IPS-20b (cell line): Measurements from ENCODE around the gene REV3L.
"Not testable (repeated sequence)": the region's sequence is repeated elsewhere in the genome, so short reads cannot be mapped to it uniquely, and the experiment has no call there.

ENCODE experiments used
- H3K27ac ChIP-seq: one replicate; pipeline ENCODE4 v1.5.1; 2013; ENCODE audit warnings: low read length
- H3K27me3 ChIP-seq: 2 replicates; pipeline ENCODE4 v1.6.1; 2013; ENCODE audit warnings: mild to moderate bottlenecking, low read length, inconsistent platforms; ENCODE audit not compliant: insufficient read depth
- H3K36me3 ChIP-seq: 2 replicates; pipeline ENCODE4 v1.6.1; 2013; ENCODE audit warnings: low read depth, mild to moderate bottlenecking, inconsistent platforms, low read length, moderate library complexity; ENCODE audit not compliant: insufficient read depth
- H3K4me1 ChIP-seq: 2 replicates; pipeline ENCODE4 v1.6.1; 2013; ENCODE audit warnings: mild to moderate bottlenecking, control low read depth, inconsistent platforms, low read length, moderate library complexity; ENCODE audit not compliant: insufficient read depth
- H3K4me3 ChIP-seq: 2 replicates; pipeline ENCODE4 v1.5.1; 2013; ENCODE audit warnings: mild to moderate bottlenecking, low read length, inconsistent platforms
- H3K9ac ChIP-seq: 2 replicates; pipeline ENCODE4 v1.6.1; 2013; ENCODE audit warnings: low read depth, mild to moderate bottlenecking, inconsistent platforms, low read length, moderate library complexity
- H3K9me3 ChIP-seq: 2 replicates; pipeline ENCODE4 v1.6.1; 2013; ENCODE audit warnings: mild to moderate bottlenecking, low read depth, low read length, inconsistent platforms; ENCODE audit not compliant: insufficient read depth

Gene REV3L

DNA sequence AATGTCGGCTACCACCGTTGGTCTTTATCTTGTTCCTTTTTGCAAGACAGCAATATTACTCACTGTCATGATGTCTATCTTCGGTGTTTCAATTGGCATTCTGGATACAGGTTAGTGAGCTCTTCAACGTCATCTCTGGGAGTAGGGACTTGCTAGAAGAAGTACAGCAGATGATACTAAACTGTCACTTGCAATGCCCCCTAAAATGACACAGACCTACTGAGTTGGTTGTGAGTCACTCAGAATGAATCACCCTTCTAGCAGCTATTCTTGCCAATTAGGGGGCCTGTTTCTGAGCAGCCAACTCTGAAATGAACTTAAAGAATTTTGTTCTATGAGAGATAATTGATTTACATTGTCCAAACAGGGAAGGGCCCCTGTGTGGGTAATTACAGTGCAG lies 219.2 kb downstream of the REV3L start:
- H3K27ac ChIP-seq: no peak overlapping the region
- no peaks in the 10 kb centered on the region for H3K4me1 ChIP-seq
- H3K9me3 ChIP-seq: no peaks in the 10 kb centered on the region
- no peak overlapping the region for H3K9ac ChIP-seq
- H3K4me3 ChIP-seq: no peak overlapping the region
- no peaks in the 10 kb centered on the region for H3K27me3 ChIP-seq
- peaks cover 35% of the 10 kb centered on the region for H3K36me3 ChIP-seq

DNA sequence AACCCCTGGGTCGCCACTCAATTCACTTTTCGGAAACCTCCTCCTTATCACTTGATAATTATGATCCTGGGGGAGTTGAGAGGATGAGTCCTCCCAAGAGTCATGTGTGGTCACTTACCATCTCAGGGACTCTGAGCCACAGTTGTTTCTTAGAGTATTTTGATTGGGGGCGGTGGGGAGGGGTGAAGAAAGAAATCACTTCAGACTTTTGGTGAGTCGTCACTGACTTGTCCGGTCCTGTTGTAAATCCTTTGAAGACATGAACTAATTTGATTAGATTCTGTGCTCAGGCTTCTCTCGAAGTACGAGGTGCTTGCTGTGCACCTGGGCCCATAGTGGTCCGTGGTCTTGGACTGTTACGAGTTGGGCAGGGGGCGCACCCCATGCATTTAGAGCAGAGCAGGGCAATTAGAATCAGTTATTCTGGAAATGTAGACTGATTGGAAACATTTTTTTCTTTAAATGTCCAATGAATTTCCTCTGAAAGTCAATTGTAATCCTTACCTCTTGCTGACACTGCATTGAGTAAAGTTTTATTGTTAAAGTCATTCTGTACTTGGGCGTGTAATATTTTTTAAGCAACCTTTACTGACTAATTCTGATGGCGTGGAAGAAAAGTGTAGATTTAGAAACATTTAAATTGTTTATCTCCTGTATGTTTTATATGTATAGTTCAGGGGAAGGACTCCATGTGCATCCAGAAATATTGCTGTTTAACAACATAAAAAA lies 222.3 kb downstream of the REV3L start:
- Histone ChIP-seq H3K36me3 (peaks cover 10% of the 10 kb centered on the region), H3K9ac (no peak overlapping the region), H3K4me3 (no peak overlapping the region), H3K27ac (no peak overlapping the region), H3K27me3 (no peaks in the 10 kb centered on the region), H3K4me1 (peaks cover 10% of the 10 kb centered on the region), H3K9me3 (no peaks in the 10 kb centered on the region)

DNA sequence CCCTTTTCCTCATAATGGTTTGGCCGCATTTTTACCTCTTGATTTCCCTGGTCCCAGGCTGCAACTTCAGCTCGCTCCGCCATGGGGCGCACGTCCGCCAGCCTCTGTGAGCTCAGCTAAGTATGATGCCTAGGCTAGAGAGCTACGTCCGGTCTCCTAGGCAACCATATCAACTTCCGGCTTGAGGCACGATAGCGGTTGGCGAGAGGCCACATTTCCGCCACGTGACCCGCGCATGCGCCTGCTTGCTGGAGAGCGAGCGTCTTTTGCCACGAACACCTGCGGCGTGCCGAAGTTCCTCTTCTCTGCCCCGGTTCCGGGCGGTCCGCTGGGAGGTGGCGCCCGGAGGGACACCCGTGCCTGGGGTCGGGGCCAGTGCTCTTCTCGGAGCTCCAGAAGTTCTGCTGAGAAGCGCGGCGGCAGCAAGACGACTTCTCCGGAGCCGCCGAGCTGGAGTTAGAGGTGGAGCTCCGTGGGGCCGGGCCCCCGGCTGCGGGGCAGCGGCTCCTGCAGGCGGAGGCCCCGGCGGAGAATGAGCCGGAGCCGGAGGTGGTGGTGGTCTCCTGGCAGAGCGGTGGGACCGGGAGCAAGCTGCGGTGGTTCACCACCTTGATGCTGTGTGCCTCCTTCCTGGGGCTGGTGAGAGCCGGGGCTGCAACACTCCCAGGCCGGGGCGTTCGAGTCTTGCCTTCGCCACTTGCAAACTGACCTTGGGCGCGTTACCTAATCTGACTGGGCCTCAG lies 223.8 kb downstream of the REV3L start:
- Histone ChIP-seq H3K9ac (peak overlapping the region; percentile 59; the same call in 1 of the 2 replicates), H3K36me3 (peaks cover 7% of the 10 kb centered on the region; the same call in 1 of the 2 replicates), H3K9me3 (no peaks in the 10 kb centered on the region), H3K27ac (no peak overlapping the region), H3K4me1 (peaks cover 15% of the 10 kb centered on the region), H3K27me3 (no peaks in the 10 kb centered on the region), H3K4me3 (peak overlapping the region; percentile 83)

DNA sequence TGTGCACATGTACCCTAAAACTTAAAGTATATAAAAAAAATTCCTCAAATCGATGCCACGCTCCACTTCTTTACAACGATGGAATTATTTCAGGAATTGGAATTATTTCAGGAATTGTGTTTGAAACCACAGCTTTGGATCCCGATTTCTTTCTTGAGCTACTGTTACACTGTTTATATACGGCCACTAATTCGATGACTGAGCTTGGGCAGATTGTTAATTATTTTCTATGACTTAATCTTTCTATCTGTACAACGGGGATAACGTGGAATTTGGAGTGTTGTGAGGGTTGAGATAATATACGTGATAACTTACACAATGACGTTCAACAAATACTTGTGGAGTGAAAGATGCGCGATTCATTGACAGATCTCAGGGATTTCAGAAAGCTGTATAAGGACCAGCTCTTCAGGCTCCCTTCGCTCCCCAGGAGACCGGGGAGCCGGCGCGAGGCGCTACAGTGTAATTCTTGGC lies 224.4 kb downstream of the REV3L start:
- H3K9ac ChIP-seq: no peak overlapping the region
- H3K9me3 ChIP-seq: no peaks in the 10 kb centered on the region
- peaks cover 21% of the 10 kb centered on the region for H3K4me1 ChIP-seq
- H3K27ac ChIP-seq: no peak overlapping the region
- peaks cover 1% of the 10 kb centered on the region; the same call in 1 of the 2 replicates for H3K27me3 ChIP-seq
- H3K36me3 ChIP-seq: peaks cover under 1% of the 10 kb centered on the region; the same call in 1 of the 2 replicates
- peak overlapping the region; percentile 41; the same call in 1 of the 2 replicates for H3K4me3 ChIP-seq

DNA sequence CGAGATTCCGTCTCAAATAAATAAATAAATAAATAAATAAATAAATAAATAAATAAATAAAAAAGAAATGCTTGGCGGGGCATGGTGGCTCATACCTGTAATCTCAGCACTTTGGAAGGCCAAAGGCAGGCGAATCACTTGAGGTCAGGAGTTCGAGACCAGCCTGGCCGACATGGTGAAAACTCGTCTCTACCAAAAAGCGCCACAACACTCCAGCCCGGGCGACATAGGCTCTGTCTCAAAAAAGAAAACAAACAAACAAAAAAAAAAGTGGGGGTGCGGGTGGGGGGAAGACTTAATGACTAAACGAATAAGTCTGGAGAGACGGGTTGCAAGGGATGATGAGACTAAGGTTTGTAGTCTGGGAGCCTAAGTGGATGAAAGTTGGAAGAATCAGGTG lies 225.0 kb downstream of the REV3L start:
- Histone ChIP-seq H3K4me3 (no peak overlapping the region), H3K27ac (no peak overlapping the region), H3K4me1 (peaks cover 27% of the 10 kb centered on the region), H3K36me3 (no peaks in the 10 kb centered on the region), H3K27me3 (peaks cover 7% of the 10 kb centered on the region; the same call in 1 of the 2 replicates), H3K9me3 (no peaks in the 10 kb centered on the region), H3K9ac (no peak overlapping the region)

DNA sequence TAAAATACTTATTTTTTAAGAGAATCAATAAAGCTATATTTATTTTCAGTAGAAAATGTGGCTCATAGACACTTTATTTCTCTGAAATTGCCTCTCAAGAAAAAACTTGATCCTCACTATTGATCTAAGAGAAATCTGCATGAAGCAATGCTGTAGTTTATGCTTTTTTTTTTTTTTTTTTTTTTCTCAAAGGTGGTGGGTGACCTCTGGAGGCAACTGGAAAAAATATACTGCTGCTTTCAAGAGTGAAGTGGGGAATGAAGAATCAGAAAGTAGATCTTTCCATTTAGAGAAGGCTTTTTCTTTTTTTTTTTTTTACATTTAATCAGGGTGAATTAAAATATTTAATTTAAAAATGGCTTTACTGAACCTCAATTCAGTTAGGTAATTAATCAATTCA lies 226.4 kb downstream of the REV3L start:
- no peaks in the 10 kb centered on the region for H3K9me3 ChIP-seq
- peaks cover 7% of the 10 kb centered on the region; the same call in 1 of the 2 replicates for H3K27me3 ChIP-seq
- H3K4me3 ChIP-seq: no peak overlapping the region
- H3K4me1 ChIP-seq: peaks cover 34% of the 10 kb centered on the region
- H3K36me3 ChIP-seq: no peaks in the 10 kb centered on the region
- H3K27ac ChIP-seq: no peak overlapping the region
- H3K9ac ChIP-seq: no peak overlapping the region

DNA sequence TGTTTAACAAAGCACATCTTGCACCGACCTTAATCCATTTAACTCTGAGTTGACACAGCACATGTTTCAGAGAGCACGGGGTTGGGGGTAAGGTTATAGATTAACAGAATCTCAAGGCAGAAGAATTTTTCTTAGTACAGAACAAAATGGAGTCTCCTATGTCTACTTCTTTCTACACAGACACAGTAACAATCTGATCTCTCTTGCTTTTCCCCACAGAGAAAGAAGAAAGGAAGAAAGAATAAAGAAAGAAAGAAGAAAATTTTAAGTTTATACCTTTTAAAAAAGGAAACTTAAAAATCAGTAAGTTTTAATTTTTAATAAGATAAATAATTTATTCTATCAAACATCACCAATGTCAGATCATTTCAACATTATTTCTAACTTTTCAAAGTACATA lies 227.2 kb downstream of the REV3L start:
- H3K36me3 ChIP-seq, H3K9me3 ChIP-seq, H3K27me3 ChIP-seq, H3K4me3 ChIP-seq, H3K27ac ChIP-seq, H3K9ac ChIP-seq: not testable (repeated sequence)
- H3K4me1 ChIP-seq: peaks cover 34% of the 10 kb centered on the region

DNA sequence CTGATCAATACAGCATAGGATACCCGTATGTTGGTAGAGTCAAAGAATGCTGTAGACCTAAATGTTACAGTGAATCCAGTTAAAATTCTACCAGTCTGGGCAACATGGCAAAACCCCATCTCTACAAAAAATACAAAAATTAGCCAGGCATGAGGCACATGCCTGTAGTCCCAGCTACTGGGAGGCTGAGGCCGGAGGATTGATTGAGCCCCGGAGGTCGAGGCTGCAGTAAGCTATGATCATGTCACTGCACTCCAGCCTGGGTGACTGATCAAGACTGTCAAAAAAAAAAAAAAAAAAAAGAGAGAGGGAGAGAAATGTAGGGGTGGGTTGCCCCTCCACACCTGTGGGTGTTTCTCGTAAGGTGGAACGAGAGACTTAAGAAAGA lies 228.2 kb downstream of the REV3L start:
- Histone ChIP-seq H3K36me3 (no peaks in the 10 kb centered on the region), H3K4me3 (peak overlapping the region; percentile 52), H3K27me3 (peaks cover 7% of the 10 kb centered on the region; the same call in 1 of the 2 replicates), H3K9me3 (no peaks in the 10 kb centered on the region), H3K27ac (no peak overlapping the region), H3K4me1 (peaks cover 34% of the 10 kb centered on the region), H3K9ac (peak overlapping the region; percentile 45)

DNA sequence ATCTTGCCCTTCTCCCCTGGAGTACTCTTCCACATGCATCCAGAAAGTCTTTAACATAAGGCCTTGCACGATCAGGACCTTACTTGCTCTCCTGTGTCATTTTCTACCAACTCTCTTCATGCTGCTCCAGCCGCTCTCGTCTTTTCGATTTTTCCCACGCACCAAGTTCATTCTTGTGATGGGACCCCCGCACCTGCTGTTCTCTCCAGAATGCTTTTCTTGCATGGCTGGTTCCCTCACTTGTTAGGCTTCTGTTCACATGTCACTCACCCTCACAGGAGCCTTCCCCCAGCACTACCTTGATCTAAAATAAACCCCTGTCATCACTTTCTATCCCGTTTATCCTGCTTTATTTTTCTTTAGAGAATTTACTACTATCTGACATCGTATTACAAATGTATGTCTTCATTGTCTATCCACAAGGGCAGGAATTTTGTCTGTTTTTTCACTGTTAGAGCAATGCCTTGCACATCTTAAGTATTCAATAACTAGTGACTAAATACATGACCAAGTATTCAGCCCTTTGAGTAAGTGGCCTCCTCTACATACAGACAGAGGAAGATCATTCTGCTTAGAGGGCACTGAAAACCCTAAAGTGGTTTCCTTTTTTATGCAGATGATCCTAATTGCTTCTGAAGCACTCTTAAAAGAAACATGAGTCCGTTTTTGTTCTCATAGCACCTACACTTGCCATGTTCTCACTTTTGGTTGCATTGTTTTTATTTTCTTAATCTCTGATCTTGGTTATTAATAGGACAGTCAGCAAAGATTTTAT lies 228.8 kb downstream of the REV3L start:
- Histone ChIP-seq H3K9me3 (no peaks in the 10 kb centered on the region), H3K4me3 (peak overlapping the region; percentile 52), H3K27me3 (peaks cover 7% of the 10 kb centered on the region; the same call in 1 of the 2 replicates), H3K9ac (peak overlapping the region; percentile 45), H3K27ac (no peak overlapping the region), H3K4me1 (peaks cover 34% of the 10 kb centered on the region), H3K36me3 (no peaks in the 10 kb centered on the region)

DNA sequence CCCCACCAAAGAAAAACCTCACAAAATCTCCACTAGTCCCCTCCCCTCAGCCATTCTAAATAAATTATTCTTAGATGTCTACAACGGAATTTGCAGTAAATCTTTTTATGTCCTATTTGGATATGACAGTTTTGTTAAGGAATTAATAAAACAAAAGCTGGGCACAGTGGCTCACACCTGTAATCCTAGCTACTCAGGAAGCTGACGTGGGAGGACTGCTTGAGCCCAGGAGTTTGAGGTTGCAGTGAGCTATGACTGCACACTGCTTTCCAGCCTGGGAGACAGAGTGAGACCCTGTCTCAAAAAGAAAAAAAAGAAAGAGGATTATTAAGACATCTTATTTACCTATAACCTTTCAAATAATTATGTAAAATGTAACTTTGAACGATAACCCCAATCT lies 230.3 kb downstream of the REV3L start:
- Histone ChIP-seq H3K36me3 (no peaks in the 10 kb centered on the region), H3K27ac (no peak overlapping the region), H3K4me1 (peaks cover 30% of the 10 kb centered on the region), H3K9me3 (no peaks in the 10 kb centered on the region), H3K9ac (no peak overlapping the region), H3K27me3 (peaks cover 7% of the 10 kb centered on the region; the same call in 1 of the 2 replicates), H3K4me3 (no peak overlapping the region)

DNA sequence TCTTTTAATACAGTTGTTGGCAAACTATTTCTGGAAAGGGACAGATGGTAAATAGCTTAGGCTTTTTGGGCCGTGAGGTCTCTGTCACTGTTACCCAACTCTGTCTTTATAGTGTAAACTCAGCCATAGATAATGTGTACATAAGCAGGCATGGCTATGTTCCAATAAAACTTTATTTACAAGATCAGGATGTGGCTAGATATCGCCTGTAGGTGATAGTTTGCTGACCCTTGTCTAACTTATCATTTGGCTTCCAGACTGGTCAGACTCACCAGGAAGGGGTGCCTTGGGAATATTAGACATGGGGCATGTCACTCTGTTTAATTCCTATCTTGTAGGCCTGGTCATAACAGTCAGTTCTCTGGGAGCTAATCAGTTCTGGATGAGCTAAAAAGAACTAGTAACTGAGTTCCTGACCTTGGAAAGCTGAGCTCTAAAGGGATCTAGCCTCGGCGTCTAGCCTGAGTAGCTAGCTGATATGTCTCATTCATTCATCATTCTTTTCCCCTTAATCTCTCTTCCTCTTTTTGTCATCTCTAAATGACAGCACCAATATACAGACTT lies 232.1 kb downstream of the REV3L start:
- Histone ChIP-seq H3K4me3 (no peak overlapping the region), H3K27me3 (peaks cover 7% of the 10 kb centered on the region; the same call in 1 of the 2 replicates), H3K9ac (no peak overlapping the region), H3K9me3 (no peaks in the 10 kb centered on the region), H3K36me3 (no peaks in the 10 kb centered on the region), H3K4me1 (peaks cover 24% of the 10 kb centered on the region), H3K27ac (no peak overlapping the region)
